ENCODE results near the gene SPATA31D4. TPM values are rescaled to one million over a fixed set of nuclear protein-coding genes. Genes with fewer than 3 reads are reported as not detected.
"Not testable (repeated sequence)": the region's sequence is repeated elsewhere in the genome, so short reads cannot be mapped to it uniquely, and the experiment has no call there.

SPATA31D4 gene
- not detected for total RNA-seq

DNA sequence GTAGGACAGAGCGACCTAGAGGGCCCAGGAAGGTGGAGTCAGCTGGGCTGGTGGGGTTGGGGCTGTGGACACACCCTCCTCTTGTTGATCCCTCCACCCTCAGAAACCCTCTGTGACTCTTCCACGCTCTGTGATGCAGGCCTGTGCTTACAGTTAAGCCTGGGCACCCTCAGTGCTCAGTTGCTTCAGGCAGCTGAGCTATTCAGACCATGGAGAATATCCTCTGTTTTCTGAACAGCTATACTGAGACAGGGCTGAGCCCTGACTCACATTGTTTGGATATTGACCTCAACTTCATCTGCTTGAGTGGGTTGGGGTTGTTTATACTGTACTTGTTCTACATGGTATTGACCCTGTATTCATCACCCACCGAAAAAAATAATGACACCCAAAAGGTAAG lies at the start of gene SPATA31D4:
TSS of gene SPATA31D4 (plus strand) at position 124 of the 400 bp plus-strand sequence. CDS start at position 210, 86 bp downstream.
- ATAC-seq = not testable (repeated sequence)

DNA sequence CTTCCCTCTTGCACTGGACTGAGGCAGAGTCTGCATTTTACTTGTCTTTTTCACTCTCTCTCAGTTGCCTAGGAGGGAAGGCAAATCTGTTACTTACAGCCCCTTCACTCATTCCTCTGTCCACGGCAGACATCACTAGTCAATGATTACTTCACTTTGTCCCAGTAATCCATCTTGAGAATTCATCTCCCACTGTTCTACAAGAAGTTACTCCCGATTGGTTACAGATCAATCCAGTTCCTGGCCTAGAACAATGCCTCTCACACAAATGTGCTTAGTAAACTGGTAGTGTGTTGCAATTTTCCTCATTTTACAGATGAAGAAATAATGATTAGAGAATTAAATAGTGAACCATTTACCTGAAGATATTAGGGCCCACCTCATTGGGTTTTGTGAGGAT lies 49.7 kb upstream of the SPATA31D4 start:
- H3K4me1 ChIP-seq = no peaks in the 10 kb centered on the region
- ATAC-seq (no peak), DNase-seq (no peak)
- H3K36me3 ChIP-seq = no peaks in the 10 kb centered on the region
- no peaks in the 10 kb centered on the region for H3K9me3 ChIP-seq
- no peak overlapping the region for H3K27ac ChIP-seq
- in situ Hi-C loops (cut with MboI; ENCODE audit: low sequenced_read_pairs in 4 of 4) = loop anchor here in 1 of 4 donors (25.0 kb wide), 1 partner anchor 734 kb away; no protein-coding TSS in a partner anchor
- no peaks in the 10 kb centered on the region for H3K27me3 ChIP-seq
- TF ChIP-seq, protein P1, sequence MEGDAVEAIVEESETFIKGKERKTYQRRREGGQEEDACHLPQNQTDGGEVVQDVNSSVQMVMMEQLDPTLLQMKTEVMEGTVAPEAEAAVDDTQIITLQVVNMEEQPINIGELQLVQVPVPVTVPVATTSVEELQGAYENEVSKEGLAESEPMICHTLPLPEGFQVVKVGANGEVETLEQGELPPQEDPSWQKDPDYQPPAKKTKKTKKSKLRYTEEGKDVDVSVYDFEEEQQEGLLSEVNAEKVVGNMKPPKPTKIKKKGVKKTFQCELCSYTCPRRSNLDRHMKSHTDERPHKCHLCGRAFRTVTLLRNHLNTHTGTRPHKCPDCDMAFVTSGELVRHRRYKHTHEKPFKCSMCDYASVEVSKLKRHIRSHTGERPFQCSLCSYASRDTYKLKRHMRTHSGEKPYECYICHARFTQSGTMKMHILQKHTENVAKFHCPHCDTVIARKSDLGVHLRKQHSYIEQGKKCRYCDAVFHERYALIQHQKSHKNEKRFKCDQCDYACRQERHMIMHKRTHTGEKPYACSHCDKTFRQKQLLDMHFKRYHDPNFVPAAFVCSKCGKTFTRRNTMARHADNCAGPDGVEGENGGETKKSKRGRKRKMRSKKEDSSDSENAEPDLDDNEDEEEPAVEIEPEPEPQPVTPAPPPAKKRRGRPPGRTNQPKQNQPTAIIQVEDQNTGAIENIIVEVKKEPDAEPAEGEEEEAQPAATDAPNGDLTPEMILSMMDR (IDR thresholded peaks at IDR 0.05 in 4 of 5, conservative IDR thresholded peaks at IDR 0.05 in 1 of 5) = no peak
- no peak for TF ChIP-seq POLR2A (IDR thresholded peaks at IDR 0.05)
- intact Hi-C loops (cut with DNase I; ENCODE audit: low total_unique reads) = no loop called here
- no peak overlapping the region for H3K4me3 ChIP-seq

More for the DNA sequence above, at the start of gene SPATA31D4:
- H3K27ac ChIP-seq; in situ Hi-C loops (cut with MboI; ENCODE audit: low sequenced_read_pairs in 4 of 4); intact Hi-C loops (cut with DNase I; ENCODE audit: low total_unique reads); H3K36me3 ChIP-seq; H3K9me3 ChIP-seq; H3K4me1 ChIP-seq; H3K4me3 ChIP-seq; H3K27me3 ChIP-seq; DNase-seq: not testable (repeated sequence)

DNA sequence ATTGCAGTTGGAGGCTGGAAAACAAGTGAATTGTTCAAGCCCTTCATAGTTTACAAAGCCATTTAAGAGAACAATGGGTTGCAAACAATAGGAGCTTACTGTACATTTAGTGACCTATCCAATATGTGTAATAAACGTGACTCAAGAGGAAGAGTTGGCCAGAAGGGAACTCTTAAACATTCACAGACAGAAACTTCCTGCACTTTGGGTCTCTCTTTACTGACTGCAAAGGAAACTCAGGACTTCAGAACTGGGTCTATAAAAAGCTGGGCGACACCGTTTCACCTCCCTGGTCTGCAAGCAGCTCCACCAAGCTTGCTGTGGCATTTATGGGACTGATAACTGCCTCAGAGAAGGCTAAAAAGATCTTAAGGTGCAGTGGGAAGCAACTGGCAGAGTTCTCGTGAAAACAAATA lies 48.7 kb upstream of the SPATA31D4 start:
- H3K27me3 ChIP-seq = no peaks in the 10 kb centered on the region
- ATAC-seq (no peak), DNase-seq (no peak)
- H3K4me3 ChIP-seq = no peak overlapping the region
- in situ Hi-C loops (cut with MboI; ENCODE audit: low sequenced_read_pairs in 4 of 4) (loop anchor here in 1 of 4 donors (25.0 kb wide), 1 partner anchor 733 kb away; no protein-coding TSS in a partner anchor), intact Hi-C loops (cut with DNase I; ENCODE audit: low total_unique reads) (no loop called here)
- H3K27ac ChIP-seq = no peak overlapping the region
- no peak for TF ChIP-seq POLR2A (IDR thresholded peaks at IDR 0.05)
- TF ChIP-seq, protein P1 (IDR thresholded peaks at IDR 0.05 in 4 of 5, conservative IDR thresholded peaks at IDR 0.05 in 1 of 5) = no peak
- no peaks in the 10 kb centered on the region for H3K9me3 ChIP-seq
- no peaks in the 10 kb centered on the region for H3K4me1 ChIP-seq
- H3K36me3 ChIP-seq = no peaks in the 10 kb centered on the region

DNA sequence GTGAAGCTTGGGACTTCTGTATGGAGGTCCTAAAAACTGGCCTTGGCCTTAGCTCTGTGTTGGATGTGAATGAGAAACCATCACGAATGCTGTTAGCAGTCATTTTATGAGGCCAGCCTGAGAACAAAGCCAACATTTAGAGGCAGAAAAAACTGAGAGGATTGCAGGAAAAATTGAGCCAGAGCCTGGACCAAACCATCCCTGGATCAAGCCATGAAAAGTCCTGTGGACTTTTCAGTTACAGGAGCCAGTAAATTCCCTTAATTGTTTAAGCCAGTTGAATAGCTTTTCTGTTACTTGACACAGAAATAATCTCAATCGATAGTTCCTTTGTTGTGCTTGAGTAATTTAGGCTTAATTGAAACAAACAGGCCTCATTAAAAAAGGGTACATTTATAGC lies 42.6 kb upstream of the SPATA31D4 start:
- in situ Hi-C loops (cut with MboI; ENCODE audit: low sequenced_read_pairs in 4 of 4) = loop anchor here in 1 of 4 donors (25.0 kb wide), 1 partner anchor 727 kb away; no protein-coding TSS in a partner anchor

DNA sequence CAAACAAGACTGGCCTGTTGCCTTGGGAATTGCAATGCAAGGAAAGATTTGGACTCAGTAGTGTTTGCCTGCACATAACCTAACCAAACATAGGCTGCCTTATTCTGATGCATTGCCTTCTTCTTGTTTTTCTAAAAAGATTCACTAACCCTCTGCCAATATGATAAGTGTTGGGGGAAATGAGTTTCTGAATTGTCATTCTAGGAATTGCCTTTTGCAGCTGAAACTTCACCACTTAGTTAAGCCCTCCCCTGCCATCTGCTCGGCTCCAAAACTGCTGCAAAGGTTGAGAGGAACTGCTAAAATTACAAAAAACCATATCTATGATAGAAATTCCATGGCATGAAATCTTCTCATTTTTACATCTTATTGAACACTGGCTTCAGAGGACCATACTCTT lies 41.6 kb upstream of the SPATA31D4 start:
- in situ Hi-C loops (cut with MboI; ENCODE audit: low sequenced_read_pairs in 4 of 4) = loop anchor here in 1 of 4 donors (25.0 kb wide), 1 partner anchor 726 kb away; no protein-coding TSS in a partner anchor
- no peak for DNase-seq
- no peak for ATAC-seq
- Histone ChIP-seq H3K27me3 (no peaks in the 10 kb centered on the region), H3K4me1 (no peaks in the 10 kb centered on the region), H3K27ac (no peak overlapping the region), H3K4me3 (no peak overlapping the region), H3K9me3 (no peaks in the 10 kb centered on the region), H3K36me3 (no peaks in the 10 kb centered on the region)
- intact Hi-C loops (cut with DNase I; ENCODE audit: low total_unique reads) = no loop called here
- no peak for TF ChIP-seq POLR2A (IDR thresholded peaks at IDR 0.05)
- TF ChIP-seq, protein P1 (IDR thresholded peaks at IDR 0.05 in 4 of 5, conservative IDR thresholded peaks at IDR 0.05 in 1 of 5) = no peak

More for the DNA sequence above, 42.6 kb upstream of the SPATA31D4 start:
- TF ChIP-seq, protein P1 (IDR thresholded peaks at IDR 0.05 in 4 of 5, conservative IDR thresholded peaks at IDR 0.05 in 1 of 5) = no peak
- TF ChIP-seq POLR2A (IDR thresholded peaks at IDR 0.05) = no peak
- H3K36me3 ChIP-seq = no peaks in the 10 kb centered on the region
- H3K27ac ChIP-seq = no peak overlapping the region
- no peak for DNase-seq
- H3K4me1 ChIP-seq = no peaks in the 10 kb centered on the region
- H3K4me3 ChIP-seq = no peak overlapping the region
- intact Hi-C loops (cut with DNase I; ENCODE audit: low total_unique reads) = no loop called here
- no peaks in the 10 kb centered on the region for H3K27me3 ChIP-seq
- H3K9me3 ChIP-seq = no peaks in the 10 kb centered on the region
- no peak for ATAC-seq
